Osteoblast (primary cell): ENCODE data around the gene SPG11. TPM values are rescaled to one million over a fixed set of nuclear protein-coding genes. Genes with fewer than 3 reads are reported as not detected.
"Not testable (repeated sequence)": the region's sequence is repeated elsewhere in the genome, so short reads cannot be mapped to it uniquely, and the experiment has no call there.

Experiments used
- DNase-seq: peaks from one replicate; pipeline ENCODE4 v3.0.0; 2011; ENCODE audit warnings: low spot score, mixed read lengths; ENCODE audit not compliant: insufficient read length; ENCODE audit errors: missing footprints
- H2AFZ ChIP-seq: 2 replicates; pipeline ENCODE4 v1.6.0; 2011; ENCODE audit warnings: mild to moderate bottlenecking, low read length
- H3K27ac ChIP-seq: 2 replicates; pipeline ENCODE4 v1.5.1; 2011; ENCODE audit warnings: mild to moderate bottlenecking, low read depth, low read length, moderate library complexity
- H3K27me3 ChIP-seq: 2 replicates; pipeline ENCODE4 v1.6.0; 2012; ENCODE audit warnings: mild to moderate bottlenecking, control low read depth, inconsistent platforms, low read length, moderate library complexity; ENCODE audit not compliant: insufficient read depth
- H3K36me3 ChIP-seq: 2 replicates; pipeline ENCODE4 v1.5.1; 2011; ENCODE audit warnings: mild to moderate bottlenecking, low read length, control low read depth, moderate library complexity; ENCODE audit not compliant: insufficient read depth
- H3K4me1 ChIP-seq: 2 replicates; pipeline ENCODE4 v1.5.1; 2011; ENCODE audit warnings: mild to moderate bottlenecking, low read length, control low read depth, moderate library complexity; ENCODE audit not compliant: insufficient read depth
- H3K4me2 ChIP-seq: 2 replicates; pipeline ENCODE4 v1.6.0; 2011; ENCODE audit warnings: mild to moderate bottlenecking, low read length; ENCODE audit not compliant: insufficient read depth
- H3K4me3 ChIP-seq: fragments of 200-600 bp; sonication (generic); 3 replicates; pipeline ENCODE4 v1.5.1; 2012; ENCODE audit warnings: mild to moderate bottlenecking, low read length, inconsistent platforms; ENCODE audit not compliant: insufficient read depth
- H3K79me2 ChIP-seq: 2 replicates; pipeline ENCODE4 v1.6.0; 2012; ENCODE audit warnings: mild to moderate bottlenecking, low read length, control low read depth, inconsistent platforms; ENCODE audit not compliant: insufficient read depth
- H3K9me3 ChIP-seq: 2 replicates; pipeline ENCODE4 v1.5.1; 2011; ENCODE audit warnings: low read depth, low read length, control low read depth
- H4K20me1 ChIP-seq: 2 replicates; pipeline ENCODE4 v1.6.0; 2012; ENCODE audit warnings: mild to moderate bottlenecking, low read length, control low read depth; ENCODE audit not compliant: insufficient read depth
- CTCF ChIP-seq: IDR thresholded peaks from 2 replicates; pipeline ENCODE4 v1.5.1; 2011; ENCODE audit warnings: mild to moderate bottlenecking, low read depth, low read length, moderate library complexity; ENCODE audit errors: extremely low read depth
- total RNA-seq: library from RNA; depleted of rRNA; stranded (reverse); fragments of >200 nt; gene quantifications from 2 replicates; pipeline ENCODE4 v1.2.3, GENCODE V29; 2012

Gene SPG11
- total RNA-seq, 1 donor = 95.9 TPM

GRCh38 chr15:44536302-44536961 is 127.0 kb downstream of the SPG11 start:
- H3K36me3 ChIP-seq = peaks cover 25% of the 10 kb centered on the region
- H3K79me2 ChIP-seq = peaks cover 47% of the 10 kb centered on the region
- H3K27ac ChIP-seq = peak overlapping the region; percentile 52
- no peaks in the 10 kb centered on the region for H3K27me3 ChIP-seq
- peak; percentile 97 for DNase-seq
- H3K4me3 ChIP-seq = peak overlapping the region; percentile 87
- peak overlapping the region; percentile 94 for H3K4me2 ChIP-seq
- peaks cover 15% of the 10 kb centered on the region for H4K20me1 ChIP-seq
- H3K4me1 ChIP-seq = peaks cover 26% of the 10 kb centered on the region
- TF ChIP-seq CTCF = peak; percentile 27
- H3K9me3 ChIP-seq = no peaks in the 10 kb centered on the region
- peak overlapping the region; percentile 90 for H2AFZ ChIP-seq

- no peak for TF ChIP-seq CTCF
- H3K4me1 ChIP-seq = peaks cover 19% of the 10 kb centered on the region
- H3K79me2 ChIP-seq = peaks cover 40% of the 10 kb centered on the region
- H3K27me3 ChIP-seq = no peaks in the 10 kb centered on the region
- H3K36me3 ChIP-seq = peaks cover 18% of the 10 kb centered on the region
- no peaks in the 10 kb centered on the region for H3K9me3 ChIP-seq
- peak overlapping the region; percentile 87 for H3K4me3 ChIP-seq
- peak overlapping the region; percentile 94 for H3K4me2 ChIP-seq
- peaks cover 9% of the 10 kb centered on the region for H4K20me1 ChIP-seq
- peak overlapping the region; percentile 52 for H3K27ac ChIP-seq
- peak; percentile 56 for DNase-seq
- peak overlapping the region; percentile 90 for H2AFZ ChIP-seq
Observed at GRCh38 chr15:44535523-44536301, 127.8 kb downstream of the SPG11 start.

- no peak for TF ChIP-seq CTCF
- Histone ChIP-seq H3K4me2 (peak overlapping the region; percentile 94), H3K4me3 (no peak overlapping the region), H3K9me3 (no peaks in the 10 kb centered on the region), H3K79me2 (peaks cover 34% of the 10 kb centered on the region), H2AFZ (no peak overlapping the region), H3K27ac (no peak overlapping the region), H4K20me1 (peaks cover 6% of the 10 kb centered on the region), H3K4me1 (peaks cover 19% of the 10 kb centered on the region), H3K36me3 (peaks cover 16% of the 10 kb centered on the region), H3K27me3 (no peaks in the 10 kb centered on the region)
- no peak for DNase-seq
Observed at GRCh38 chr15:44535092-44535491, 128.4 kb downstream of the SPG11 start.

GRCh38 chr15:44532689-44533088 is 130.8 kb downstream of the SPG11 start:
- no peak overlapping the region for H3K27ac ChIP-seq
- peak; percentile 5 for TF ChIP-seq CTCF
- no peak for DNase-seq
- H3K79me2 ChIP-seq = peaks cover 14% of the 10 kb centered on the region
- peaks cover 8% of the 10 kb centered on the region for H3K4me1 ChIP-seq
- H4K20me1 ChIP-seq = peaks cover 3% of the 10 kb centered on the region
- no peaks in the 10 kb centered on the region for H3K9me3 ChIP-seq
- H2AFZ ChIP-seq = no peak overlapping the region
- H3K4me2 ChIP-seq = no peak overlapping the region
- peaks cover 5% of the 10 kb centered on the region for H3K36me3 ChIP-seq
- H3K27me3 ChIP-seq = no peaks in the 10 kb centered on the region
- no peak overlapping the region for H3K4me3 ChIP-seq

GRCh38 chr15:44532275-44532674 is 131.2 kb downstream of the SPG11 start:
- not testable (repeated sequence) for H3K4me3 ChIP-seq, H2AFZ ChIP-seq, DNase-seq, H3K9me3 ChIP-seq, H3K27me3 ChIP-seq, H3K27ac ChIP-seq, H3K36me3 ChIP-seq, H4K20me1 ChIP-seq, H3K4me1 ChIP-seq, H3K79me2 ChIP-seq, H3K4me2 ChIP-seq
